OCI-LY1 (cell line): ENCODE data around the gene C4orf17.
A peak's percentile ranks its signal among the peaks of the same experiment; 100 is the strongest.

Experiments used
- H2AFZ ChIP-seq: fragments of 200-600 bp; sonication (generic), shearing (Covaris generic); 2 replicates; pipeline ENCODE4 v1.6.0; 2014; ENCODE audit warnings: antibody characterized with exemption, mild to moderate bottlenecking, low read length
- H3F3A ChIP-seq: fragments of 200-600 bp; sonication (generic), shearing (Covaris generic); 2 replicates; pipeline ENCODE4 v1.6.0; 2014; ENCODE audit warnings: mild to moderate bottlenecking, antibody characterized with exemption, low read length, moderate library complexity; ENCODE audit not compliant: insufficient read depth
- H3K27ac ChIP-seq: fragments of 200-600 bp; sonication (generic); 2 replicates; pipeline ENCODE4 v1.5.1; 2014; ENCODE audit warnings: low read length, mixed run types, mild to moderate bottlenecking, low read depth; ENCODE audit not compliant: poor library complexity, severe bottlenecking
- H3K27me3 ChIP-seq: fragments of 200-600 bp; sonication (generic); 2 replicates; pipeline ENCODE4 v1.6.0; 2014; ENCODE audit warnings: antibody characterized with exemption, mild to moderate bottlenecking, low read length, moderate library complexity; ENCODE audit not compliant: insufficient read depth
- H3K36me3 ChIP-seq: fragments of 200-600 bp; sonication (generic); 2 replicates; pipeline ENCODE4 v1.6.1; 2014; ENCODE audit warnings: mild to moderate bottlenecking, antibody characterized with exemption, low read length, moderate library complexity, mixed read lengths; ENCODE audit not compliant: insufficient read depth
- H3K4me1 ChIP-seq: fragments of 200-600 bp; sonication (generic); 2 replicates; pipeline ENCODE4 v1.5.1; 2014; ENCODE audit warnings: mild to moderate bottlenecking, low read length, moderate library complexity; ENCODE audit not compliant: insufficient read depth, severe bottlenecking
- H3K4me2 ChIP-seq: fragments of 200-600 bp; sonication (generic), shearing (Covaris generic); 2 replicates; pipeline ENCODE4 v1.6.1; 2014; ENCODE audit warnings: low read length
- H3K4me3 ChIP-seq: fragments of 200-600 bp; sonication (generic); 2 replicates; pipeline ENCODE4 v1.5.1; 2014; ENCODE audit warnings: low read length, low read depth, mild to moderate bottlenecking, mixed read lengths; ENCODE audit not compliant: poor library complexity, severe bottlenecking
- H3K79me2 ChIP-seq: fragments of 200-600 bp; shearing (Covaris generic); 2 replicates; pipeline ENCODE4 v1.6.1; 2016; ENCODE audit warnings: mixed run types, low read length, mixed read lengths; ENCODE audit not compliant: insufficient read depth
- H3K9ac ChIP-seq: fragments of 200-600 bp; sonication (generic), shearing (Covaris generic); 2 replicates; pipeline ENCODE4 v1.6.1; 2014; ENCODE audit warnings: mild to moderate bottlenecking, low read length, mixed read lengths
- H3K9me2 ChIP-seq: fragments of 200-600 bp; sonication (generic), shearing (Covaris generic); 2 replicates; pipeline ENCODE4 v1.6.1; 2014; ENCODE audit warnings: low read depth, mild to moderate bottlenecking, low read length, mixed read lengths
- H3K9me3 ChIP-seq: fragments of 200-600 bp; shearing (Covaris generic); 2 replicates; pipeline ENCODE4 v1.6.1; 2014; ENCODE audit warnings: low read length, mixed read lengths
- H4K20me1 ChIP-seq: fragments of 200-600 bp; sonication (generic), shearing (Covaris generic); 2 replicates; pipeline ENCODE4 v1.6.0; 2016; ENCODE audit warnings: mild to moderate bottlenecking, low read length; ENCODE audit not compliant: insufficient read depth
- EZH2 ChIP-seq: fragments of 200-600 bp; sonication (generic), shearing (Covaris generic); IDR thresholded peaks from 2 replicates; pipeline ENCODE4 v1.8.0; 2017; ENCODE audit warnings: borderline replicate concordance, mixed run types, mild to moderate bottlenecking, antibody characterized with exemption, low read length, moderate library complexity, mixed read lengths
- TF ChIP-seq, protein P1 (sequence below): fragments of 200-600 bp; sonication (generic), shearing (Covaris generic); IDR thresholded peaks from 2 replicates; pipeline ENCODE4 v1.5.1; 2017; ENCODE audit warnings: mild to moderate bottlenecking, antibody characterized with exemption, low read length, moderate library complexity, mixed read lengths

The C4orf17 gene

DNA sequence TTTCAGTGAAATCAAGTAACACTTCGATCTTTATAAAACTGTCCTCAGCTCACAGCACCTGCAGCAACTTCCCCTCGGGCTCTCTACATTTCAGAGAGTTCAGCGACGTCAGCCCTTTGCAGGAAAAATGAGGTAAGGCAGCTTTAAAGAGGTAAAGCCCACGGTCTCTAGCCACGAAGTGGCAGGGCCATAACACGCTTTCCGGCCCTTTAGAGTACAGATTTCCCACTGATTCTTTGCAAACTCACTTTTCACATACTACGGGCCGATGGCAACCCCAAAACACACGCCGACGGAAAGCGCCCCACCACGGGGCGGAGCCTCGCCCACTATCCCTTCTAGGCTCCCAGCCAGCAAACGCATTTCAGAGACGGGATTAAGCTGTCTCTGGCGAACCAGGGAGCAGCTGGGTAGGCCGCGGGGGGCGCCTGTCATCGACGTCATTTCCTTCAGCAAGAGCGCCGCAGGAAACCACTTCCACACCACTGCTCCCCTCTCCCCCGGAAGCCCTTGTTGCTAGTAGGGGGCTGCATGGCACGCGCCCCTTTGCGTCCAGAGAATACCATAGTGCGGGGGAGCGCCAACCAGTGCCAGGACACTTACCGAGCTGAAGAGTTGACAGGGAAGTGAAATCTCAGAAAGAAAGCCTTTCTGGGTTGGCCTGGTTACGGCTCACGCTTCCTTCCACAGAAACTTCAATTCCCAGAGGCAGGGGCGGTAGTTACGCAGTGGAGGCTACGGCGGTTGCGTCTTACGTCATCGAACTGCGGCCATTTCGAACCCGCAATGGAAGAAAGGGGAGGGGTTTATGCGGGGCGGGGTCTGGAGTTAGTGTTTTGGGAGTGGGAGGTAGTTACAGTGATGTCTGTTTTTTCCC is 52.7 kb downstream of the C4orf17 start, which contains the start of gene TRMT10A:
Gene TRMT10A, minus strand, starts transcription at position 730 of the 877 bp plus-strand sequence. CDS start 4,701 bp downstream, outside the sequence.
- Histone ChIP-seq H3F3A (0 out of 2 replicates have a peak, but pooled peaks cover 5% of the 10 kb centered on the region), H4K20me1 (no peaks in the 10 kb centered on the region), H3K27ac (peak within 1 kb of the TSS; percentile 90), H3K9me2 (no peaks in the 10 kb centered on the region), H3K36me3 (no peaks in the 10 kb centered on the region), H3K79me2 (no peaks in the 10 kb centered on the region), H3K4me1 (peaks cover 16% of the 10 kb centered on the region), H3K4me3 (peak within 1 kb of the TSS; percentile 75), H2AFZ (peak within 1 kb of the TSS; percentile 76), H3K27me3 (no peaks in the 10 kb centered on the region), H3K4me2 (peak within 1 kb of the TSS; percentile 71), H3K9me3 (no peaks in the 10 kb centered on the region), H3K9ac (peak within 1 kb of the TSS; percentile 80)
- TF ChIP-seq, protein P1, sequence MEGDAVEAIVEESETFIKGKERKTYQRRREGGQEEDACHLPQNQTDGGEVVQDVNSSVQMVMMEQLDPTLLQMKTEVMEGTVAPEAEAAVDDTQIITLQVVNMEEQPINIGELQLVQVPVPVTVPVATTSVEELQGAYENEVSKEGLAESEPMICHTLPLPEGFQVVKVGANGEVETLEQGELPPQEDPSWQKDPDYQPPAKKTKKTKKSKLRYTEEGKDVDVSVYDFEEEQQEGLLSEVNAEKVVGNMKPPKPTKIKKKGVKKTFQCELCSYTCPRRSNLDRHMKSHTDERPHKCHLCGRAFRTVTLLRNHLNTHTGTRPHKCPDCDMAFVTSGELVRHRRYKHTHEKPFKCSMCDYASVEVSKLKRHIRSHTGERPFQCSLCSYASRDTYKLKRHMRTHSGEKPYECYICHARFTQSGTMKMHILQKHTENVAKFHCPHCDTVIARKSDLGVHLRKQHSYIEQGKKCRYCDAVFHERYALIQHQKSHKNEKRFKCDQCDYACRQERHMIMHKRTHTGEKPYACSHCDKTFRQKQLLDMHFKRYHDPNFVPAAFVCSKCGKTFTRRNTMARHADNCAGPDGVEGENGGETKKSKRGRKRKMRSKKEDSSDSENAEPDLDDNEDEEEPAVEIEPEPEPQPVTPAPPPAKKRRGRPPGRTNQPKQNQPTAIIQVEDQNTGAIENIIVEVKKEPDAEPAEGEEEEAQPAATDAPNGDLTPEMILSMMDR = no peak
- TF ChIP-seq EZH2 = no peak

DNA sequence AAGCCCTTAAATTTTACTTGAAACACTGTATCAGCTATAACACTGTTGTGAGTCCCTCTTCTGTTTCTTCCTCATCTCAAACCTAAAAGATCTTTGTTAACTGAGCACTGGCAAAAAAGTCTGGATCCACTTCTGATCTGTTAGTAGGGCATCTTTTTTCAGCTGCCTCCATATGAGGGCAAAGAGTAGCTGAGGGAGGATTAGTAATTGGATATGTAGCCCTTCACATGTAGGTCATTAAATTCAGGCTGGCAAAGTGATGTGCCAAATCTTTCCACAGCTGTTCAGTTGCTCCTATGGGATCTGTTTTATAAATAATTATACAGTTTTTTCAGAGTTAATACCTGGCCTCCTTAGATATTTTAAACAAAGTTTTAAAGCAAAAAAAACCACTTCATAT is 54.1 kb downstream of the C4orf17 start:
- H3K4me2 ChIP-seq = no peak overlapping the region

DNA sequence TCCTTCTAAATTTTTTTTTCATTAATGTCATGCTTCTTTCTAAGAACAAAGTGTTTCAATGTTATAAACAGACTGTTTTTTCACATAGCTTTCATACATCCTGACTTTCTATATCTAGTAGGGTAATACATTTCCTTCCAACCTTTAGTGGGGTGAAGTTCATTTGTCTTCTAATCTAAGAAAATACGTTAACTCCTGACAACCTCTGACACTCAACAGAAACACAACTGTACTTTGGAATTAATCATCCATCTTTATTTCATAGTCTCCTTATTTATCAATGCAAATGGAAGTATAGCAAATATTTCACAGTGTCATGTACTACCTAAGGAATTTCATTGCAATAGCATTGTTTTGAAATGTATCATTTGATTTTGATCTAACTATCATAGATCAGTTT is 61.1 kb downstream of the C4orf17 start:
- no peak overlapping the region for H3K4me3 ChIP-seq
- TF ChIP-seq, protein P1 = no peak
- TF ChIP-seq EZH2 = no peak
- H3K27ac ChIP-seq = peak overlapping the region; percentile 15
- no peaks in the 10 kb centered on the region for H3K9me2 ChIP-seq
- no peak overlapping the region for H3K4me2 ChIP-seq
- H3K9ac ChIP-seq = no peak overlapping the region
- no peaks in the 10 kb centered on the region for H3K9me3 ChIP-seq
- H2AFZ ChIP-seq = no peak overlapping the region
- no peaks in the 10 kb centered on the region for H3K79me2 ChIP-seq
- no peaks in the 10 kb centered on the region for H3F3A ChIP-seq
- H3K4me1 ChIP-seq = peaks cover 40% of the 10 kb centered on the region
- no peaks in the 10 kb centered on the region for H4K20me1 ChIP-seq
- H3K27me3 ChIP-seq = no peaks in the 10 kb centered on the region
- H3K36me3 ChIP-seq = no peaks in the 10 kb centered on the region

More for the DNA sequence above, 54.1 kb downstream of the C4orf17 start:
- H3K4me1 ChIP-seq = peaks cover 16% of the 10 kb centered on the region
- no peak for TF ChIP-seq EZH2
- TF ChIP-seq, protein P1 = no peak
- peak overlapping the region; percentile 76; the same call in 1 of the 2 replicates for H2AFZ ChIP-seq
- H3K9me2 ChIP-seq = no peaks in the 10 kb centered on the region
- 0 out of 2 replicates have a peak, but pooled peaks cover 5% of the 10 kb centered on the region for H3F3A ChIP-seq
- no peak overlapping the region for H3K9ac ChIP-seq
- no peak overlapping the region for H3K4me3 ChIP-seq
- no peaks in the 10 kb centered on the region for H3K9me3 ChIP-seq
- no peaks in the 10 kb centered on the region for H4K20me1 ChIP-seq
- no peaks in the 10 kb centered on the region for H3K27me3 ChIP-seq
- H3K36me3 ChIP-seq = no peaks in the 10 kb centered on the region
- H3K27ac ChIP-seq = no peak overlapping the region
- H3K79me2 ChIP-seq = no peaks in the 10 kb centered on the region
